Activated CD8-positive, alpha-beta memory T cell treated with anti-CD3 and anti-CD28 coated beads, Interleukin-2, amount 50 U/mL, for 48 hours (primary cell): ENCODE results near the gene SLC35A4.

Experiments used
- DNase-seq: peaks from one replicate; pipeline ENCODE4 v3.0.0-alpha.2; 2020

The SLC35A4 gene

GRCh38 chr5:140564196-140565023, at the start of gene SLC35A4, which contains the start of gene APBB3:
TSS of gene SLC35A4 (plus strand) at chr5:140564828. CDS start at chr5:140567170, 2,342 bp downstream.
TSS of gene APBB3 (minus strand) at chr5:140564598. CDS start at chr5:140564245, 353 bp downstream.
- peak; percentile 93 for DNase-seq

GRCh38 chr5:140524003-140524402, 40.6 kb upstream of the SLC35A4 start:
- DNase-seq: no peak

- no peak for DNase-seq
Observed at GRCh38 chr5:140540227-140540626, 24.4 kb upstream of the SLC35A4 start.

- DNase-seq: no peak
Observed at GRCh38 chr5:140542972-140543371, 21.7 kb upstream of the SLC35A4 start.

GRCh38 chr5:140544986-140545385, 19.6 kb upstream of the SLC35A4 start:
- DNase-seq: no peak

GRCh38 chr5:140545606-140546005, 19.0 kb upstream of the SLC35A4 start:
- DNase-seq: no peak

- no peak for DNase-seq
Observed at GRCh38 chr5:140546851-140547507, 17.6 kb upstream of the SLC35A4 start.

- peak; percentile 90 for DNase-seq
Observed at GRCh38 chr5:140547508-140548299, 16.9 kb upstream of the SLC35A4 start, which contains the start of gene EIF4EBP3. TSS of gene EIF4EBP3 (plus strand) at chr5:140547662. CDS start at chr5:140547738, 76 bp downstream.

GRCh38 chr5:140548300-140548688, 16.3 kb upstream of the SLC35A4 start:
- DNase-seq: peak; percentile 52

GRCh38 chr5:140548791-140549190, 15.8 kb upstream of the SLC35A4 start:
- peak; percentile 54 for DNase-seq

- peak; percentile 51 for DNase-seq
Observed at GRCh38 chr5:140549237-140550144, 15.1 kb upstream of the SLC35A4 start.

GRCh38 chr5:140550147-140551079, 14.2 kb upstream of the SLC35A4 start:
- peak; percentile 43 for DNase-seq

- DNase-seq: peak; percentile 40
Observed at GRCh38 chr5:140551872-140552271, 12.8 kb upstream of the SLC35A4 start.

GRCh38 chr5:140553657-140554056, 11.0 kb upstream of the SLC35A4 start:
- peak; percentile 42 for DNase-seq

- DNase-seq: no peak
Observed at GRCh38 chr5:140554454-140554853, 10.2 kb upstream of the SLC35A4 start.

- DNase-seq: peak; percentile 44
Observed at GRCh38 chr5:140555747-140556312, 8.8 kb upstream of the SLC35A4 start.

- peak; percentile 28 for DNase-seq
Observed at GRCh38 chr5:140556438-140556837, 8.2 kb upstream of the SLC35A4 start.

- DNase-seq: peak; percentile 95
Observed at GRCh38 chr5:140557136-140557805, 7.4 kb upstream of the SLC35A4 start, which contains the start of gene SRA1. TSS of gene SRA1 (minus strand) at chr5:140557473. CDS start at chr5:140557452, 21 bp downstream.

- peak; percentile 32 for DNase-seq
Observed at GRCh38 chr5:140557965-140558364, 6.7 kb upstream of the SLC35A4 start.

- DNase-seq: peak; percentile 47
Observed at GRCh38 chr5:140558542-140558941, 6.1 kb upstream of the SLC35A4 start.
